ENCODE data around the gene IFI6.

DNA sequence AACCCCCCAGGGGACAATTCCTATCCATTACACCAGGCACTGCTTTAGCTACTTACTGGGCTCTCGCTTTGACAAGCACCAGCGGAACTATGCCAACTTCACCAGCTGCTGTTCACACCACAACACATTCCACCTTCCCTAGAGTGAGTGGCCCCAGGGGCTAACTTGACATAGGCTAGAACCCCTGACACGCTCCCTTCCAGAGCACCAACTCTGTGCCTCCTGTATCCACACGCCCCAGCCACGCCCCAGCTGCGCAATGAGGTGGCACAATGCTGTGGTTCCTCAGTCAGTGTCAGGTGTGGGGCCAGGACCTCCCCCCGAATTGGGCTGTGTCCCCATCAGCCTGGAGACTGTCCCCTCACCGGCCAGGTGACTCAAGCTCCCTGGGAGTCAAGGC, 25.3 kb downstream of the IFI6 start:
- TF ChIP-seq, protein P1, sequence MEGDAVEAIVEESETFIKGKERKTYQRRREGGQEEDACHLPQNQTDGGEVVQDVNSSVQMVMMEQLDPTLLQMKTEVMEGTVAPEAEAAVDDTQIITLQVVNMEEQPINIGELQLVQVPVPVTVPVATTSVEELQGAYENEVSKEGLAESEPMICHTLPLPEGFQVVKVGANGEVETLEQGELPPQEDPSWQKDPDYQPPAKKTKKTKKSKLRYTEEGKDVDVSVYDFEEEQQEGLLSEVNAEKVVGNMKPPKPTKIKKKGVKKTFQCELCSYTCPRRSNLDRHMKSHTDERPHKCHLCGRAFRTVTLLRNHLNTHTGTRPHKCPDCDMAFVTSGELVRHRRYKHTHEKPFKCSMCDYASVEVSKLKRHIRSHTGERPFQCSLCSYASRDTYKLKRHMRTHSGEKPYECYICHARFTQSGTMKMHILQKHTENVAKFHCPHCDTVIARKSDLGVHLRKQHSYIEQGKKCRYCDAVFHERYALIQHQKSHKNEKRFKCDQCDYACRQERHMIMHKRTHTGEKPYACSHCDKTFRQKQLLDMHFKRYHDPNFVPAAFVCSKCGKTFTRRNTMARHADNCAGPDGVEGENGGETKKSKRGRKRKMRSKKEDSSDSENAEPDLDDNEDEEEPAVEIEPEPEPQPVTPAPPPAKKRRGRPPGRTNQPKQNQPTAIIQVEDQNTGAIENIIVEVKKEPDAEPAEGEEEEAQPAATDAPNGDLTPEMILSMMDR (IDR thresholded peaks at IDR 0.05): no peak
- no peak for TF ChIP-seq POLR2AphosphoS5 (IDR thresholded peaks at IDR 0.05)
